K562 (cell line): ENCODE results near the gene SCYGR3. TPM values are rescaled to one million over a fixed set of nuclear protein-coding genes. Genes with fewer than 3 reads are reported as not detected.

ENCODE experiments used
- ATAC-seq: fragments of 200-7000 bp; cut with Tn5 transposase; 3 replicates; pipeline ENCODE4 v1.9.1; 2020; ENCODE audit warnings: moderate library complexity
- BruUV-seq: library from RNA; stranded (reverse); fragments of 400-500 nt; replicated peaks from 2 replicates; lab custom pipeline; 2021; lab: Mats Ljungman, UMichigan
- CTCF ChIA-PET: fragments of 300-600 bp; formaldehyde crosslinking; extraction: SDS; loops from one replicate; lab custom pipeline; 2021; ENCODE audit warnings: low intra/inter-chr PET ratio; lab: Yijun Ruan, JAX
- POLR2A ChIA-PET: fragments of 300-600, 350-650 bp; sonication (Branson Sonifier 250); formaldehyde crosslinking; extraction: SDS; loops from one replicate; lab custom pipeline; 2021; ENCODE audit warnings: antibody characterized with exemption, inconsistent platforms; lab: Yijun Ruan, JAX
- DNase-seq, 4 experiments: peaks; one replicate each; pipeline versions ENCODE4 v3.0.0 to v3.0.0-alpha.2; 2011 to 2018; ENCODE audit warnings: low spot score in 3 of 4, mixed read lengths in 3 of 4; ENCODE audit errors: extremely low read depth in 1 of 4
- FAIRE-seq: peaks from 2 replicates; lab custom pipeline; 2011; peaks lifted over from hg19 to GRCh38; lab: Jason Lieb, UNC
- H2AFZ ChIP-seq: 2 replicates; pipeline ENCODE4 v1.6.0; 2011; ENCODE audit warnings: low read depth, low read length, control low read depth, inconsistent platforms
- H3K27ac ChIP-seq: fragments of 200-600 bp; 3 replicates; pipeline ENCODE4 v1.8.0; 2011; ENCODE audit warnings: low read depth, mild to moderate bottlenecking, control low read depth, inconsistent platforms, low read length, moderate library complexity, mixed read lengths; ENCODE audit errors: extremely low read depth
- H3K27me3 ChIP-seq, 2 experiments: fragments of 300-600 bp in 1 of 2; 2 replicates in 1 of 2; 3 replicates in 1 of 2; pipeline versions ENCODE4 v1.6.0 to v1.8.0; 2011; ENCODE audit warnings: inconsistent platforms in 2 of 2, low read length in 2 of 2, mild to moderate bottlenecking in 1 of 2, mixed read lengths in 1 of 2, moderate library complexity in 1 of 2; ENCODE audit not compliant: control insufficient read depth in 2 of 2, insufficient read depth in 2 of 2
- H3K36me3 ChIP-seq: fragments of 300-600 bp; 3 replicates; pipeline ENCODE4 v1.8.0; 2011; ENCODE audit warnings: mild to moderate bottlenecking, low read length, inconsistent platforms; ENCODE audit not compliant: control insufficient read depth, insufficient read depth
- H3K4me1 ChIP-seq, 2 experiments: fragments of 200-600 bp in 1 of 2; replicated peaks in 1 of 2; 2 replicates in 1 of 2; 3 replicates in 1 of 2; pipeline versions ENCODE4 v1.5.1 to v1.8.0; 2011; ENCODE audit warnings: inconsistent platforms in 2 of 2, low read length in 2 of 2, mild to moderate bottlenecking in 1 of 2, mixed read lengths in 1 of 2, moderate library complexity in 1 of 2; ENCODE audit not compliant: control insufficient read depth in 2 of 2, insufficient read depth in 2 of 2
- H3K4me2 ChIP-seq: 2 replicates; pipeline ENCODE4 v1.6.1; 2011; ENCODE audit warnings: low read length, control low read depth, inconsistent platforms, mixed read lengths; ENCODE audit not compliant: insufficient read depth
- H3K4me3 ChIP-seq: fragments of 200-600 bp; sonication (generic), shearing (Covaris generic); 2 replicates; pipeline ENCODE4 v1.5.1; 2016; ENCODE audit warnings: control low read depth, inconsistent platforms
- H3K79me2 ChIP-seq: fragments of 200-600 bp; 3 replicates; pipeline ENCODE4 v1.8.0; 2011; ENCODE audit warnings: low read length, inconsistent platforms; ENCODE audit not compliant: control insufficient read depth, insufficient read depth
- H3K9ac ChIP-seq, 2 experiments: 2 replicates each; pipeline versions ENCODE4 v1.6.0 to v1.6.1; 2011; ENCODE audit warnings: low read depth in 2 of 2, low read length in 2 of 2, control low read depth in 1 of 2, inconsistent platforms in 1 of 2, mild to moderate bottlenecking in 1 of 2, mixed read lengths in 1 of 2; ENCODE audit not compliant: insufficient read depth in 1 of 2
- H3K9me1 ChIP-seq: one replicate; pipeline ENCODE4 v1.6.0; 2011; ENCODE audit warnings: inconsistent platforms, mild to moderate bottlenecking, low read length, moderate library complexity; ENCODE audit not compliant: control insufficient read depth, insufficient read depth
- H3K9me3 ChIP-seq: replicated peaks from 2 replicates; pipeline ENCODE4 v1.5.1; 2011; ENCODE audit warnings: low read depth, low read length, inconsistent platforms; ENCODE audit not compliant: control insufficient read depth, insufficient read depth
- H4K20me1 ChIP-seq: replicated peaks from 2 replicates; pipeline ENCODE4 v1.6.1; 2011; ENCODE audit warnings: low read length, inconsistent platforms, mixed read lengths; ENCODE audit not compliant: control insufficient read depth, insufficient read depth
- ATF4 ChIP-seq: fragments of 450-650 bp; formaldehyde crosslinking; IDR thresholded peaks from 2 replicates; pipeline ENCODE4 v1.4.0; 2022; ENCODE audit warnings: mild to moderate bottlenecking, moderate library complexity
- ERF ChIP-seq: fragments of 450-650 bp; formaldehyde crosslinking; IDR thresholded peaks from 2 replicates; pipeline ENCODE4 v1.4.0; 2020; ENCODE audit warnings: mild to moderate bottlenecking, mixed read lengths
- HNRNPH1 ChIP-seq: fragments of 200-400 bp; formaldehyde crosslinking; optimal IDR thresholded peaks from 2 replicates; pipeline ENCODE3; 2017; ENCODE audit warnings: low read depth, mild to moderate bottlenecking, low read length, moderate library complexity
- LARP7 ChIP-seq: fragments of 450-650 bp; IDR thresholded peaks from 2 replicates; pipeline ENCODE4 v1.6.1; 2016
- PTBP1 ChIP-seq: fragments of 200-400 bp; formaldehyde crosslinking; IDR thresholded peaks from 2 replicates; pipeline ENCODE4 v1.6.1; 2017; ENCODE audit warnings: low read depth, low read length
- SMARCA4 ChIP-seq: fragments of 450-650 bp; IDR thresholded peaks from 2 replicates; pipeline ENCODE4 v1.6.1; 2016
- SRF ChIP-seq, 2 experiments: fragments of 250-450, 450-650 bp in 1 of 2; sonication (Bioruptor Pico) in 1 of 2; sonication (generic) in 1 of 2; formaldehyde crosslinking; IDR thresholded peaks; 2 replicates each; pipeline versions ENCODE4 v1.5.0 to v1.5.1; 2020 to 2022; ENCODE audit warnings: mild to moderate bottlenecking in 1 of 2, missing genetic modification reagents in 1 of 2
- ZEB2 ChIP-seq: fragments of 450-650 bp; IDR thresholded peaks from 2 replicates; pipeline ENCODE4 v1.6.1; 2016
- ZNF609 ChIP-seq: sonication (generic); formaldehyde crosslinking; IDR thresholded peaks from 2 replicates; pipeline ENCODE4 v1.8.1; 2023; ENCODE audit warnings: missing genetic modification reagents, mild to moderate bottlenecking, borderline replicate concordance
- WGBS: fragments of 100-300 bp; shearing (Covaris generic); methylation state at CpG from one replicate; pipeline ENCODE4 v1.1.6; 2016; ENCODE audit warnings: low coverage, mixed read lengths; ENCODE audit not compliant: insufficient coverage; ENCODE audit errors: missing lambda C conversion rate; 5-methylcytosine and 5-hydroxymethylcytosine counted together
- in situ Hi-C: fragments of 300-500 bp; cut with MboI; formaldehyde crosslinking; loops from 4 replicates; pipeline ENCODE4 v1.15.0; 2018; ENCODE audit warnings: inconsistent platforms, mixed read lengths
- intact Hi-C: fragments of 100-400 bp; cut with micrococcal nuclease; formaldehyde crosslinking; loops from 2 replicates; pipeline ENCODE4 v1.14.2; 2022
- polyA plus RNA-seq, 8 experiments: library from polyadenylated mRNA; depleted of rRNA in 4 of 8; stranded (reverse) in 5 of 8; unstranded in 3 of 8; fragments of >200 nt; fragmentation: Nextera tagmentation in 2 of 8; fragmentation: Illumina TruSeq in 1 of 8; extraction: Ambion mirVana in 2 of 8; extraction: Trizol in 1 of 8; gene quantifications; 2 replicates each; pipeline versions ENCODE4 v1.2.1 to v1.2.3, GENCODE V29; 2011 to 2014; ENCODE audit warnings: inconsistent platforms in 1 of 8, missing spikeins in 1 of 8
- total RNA-seq, 7 experiments: library from RNA; depleted of rRNA in 6 of 7; stranded (reverse); fragments of >200 nt in 6 of 7; fragmentation: Illumina TruSeq in 2 of 7; extraction: Trizol in 2 of 7; gene quantifications; 2 replicates each; pipeline versions ENCODE4 v1.2.1 to v1.2.3, GENCODE V29; 2011 to 2021; ENCODE audit warnings: low replicate concordance in 1 of 7
- TF ChIP-seq, protein P1 (sequence below): fragments of 200-800 bp; sonication (Bioruptor generic); IDR thresholded peaks from 2 replicates; pipeline ENCODE4 v1.6.1; 2017; ENCODE audit warnings: missing genetic modification characterization, missing compliant biosample characterization
- TF ChIP-seq, protein P2 (sequence below), 2 experiments: fragments of 450-650 bp in 1 of 2; sonication (generic) in 1 of 2; formaldehyde crosslinking; conservative IDR thresholded peaks; 2 replicates each; pipeline versions ENCODE4 v1.4.0 to v1.8.1; 2020 to 2022; ENCODE audit warnings: mild to moderate bottlenecking in 1 of 2, missing genetic modification reagents in 1 of 2

The SCYGR3 gene
- total and polyA plus RNA-seq, 9 of the 15 experiments (the other 6 are each of a cell fraction or from before 2014, with no cell fraction given) = not detected

DNA sequence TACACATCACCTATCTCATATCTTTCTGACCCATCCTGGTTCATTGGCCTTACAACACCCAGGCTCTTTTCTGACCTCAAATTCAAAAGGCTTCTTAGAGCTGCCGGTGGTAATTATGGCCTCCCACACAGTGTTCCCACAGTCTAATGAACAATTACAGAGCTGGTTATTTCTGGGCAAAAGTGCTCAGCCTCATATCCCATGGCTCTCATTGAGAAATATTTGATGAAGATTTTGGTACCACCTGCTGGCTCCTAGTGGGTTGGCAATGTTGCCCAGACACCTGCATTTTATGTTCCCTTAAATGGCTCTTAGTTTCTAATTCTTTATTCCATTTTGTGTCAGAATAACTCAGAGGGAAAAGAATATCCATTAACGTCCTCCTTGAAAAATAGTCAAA is 36.0 kb downstream of the SCYGR3 start:
- Histone ChIP-seq H4K20me1 (no peaks in the 10 kb centered on the region), H3K27me3 (no peaks in the 10 kb centered on the region), H3K27ac (no peak overlapping the region), H2AFZ (no peak overlapping the region), H3K36me3 (no peaks in the 10 kb centered on the region), H3K4me2 (no peak overlapping the region), H3K9me3 (no peaks in the 10 kb centered on the region), H3K79me2 (no peaks in the 10 kb centered on the region), H3K4me3 (no peak overlapping the region), H3K9ac (no peak overlapping the region), H3K4me1 (no peaks in the 10 kb centered on the region), H3K9me1 (no peaks in the 10 kb centered on the region)
- ChIA-PET CTCF (no interaction called here), POLR2A (interaction anchor here (0.5 kb wide), 1 partner anchor 698 kb away, joined by 3 read pairs; no protein-coding TSS in a partner anchor)
- no peak for DNase-seq
- intact Hi-C loops (no loop called here), in situ Hi-C loops (no loop called here)
- no TSS peak for BruUV-seq
- no peak for FAIRE-seq
- TF ChIP-seq HNRNPH1 = no peak
- no peak for TF ChIP-seq ZEB2
- no peak for TF ChIP-seq ATF4 (CRISPR knock-in tag)
- no peak for TF ChIP-seq ZNF609
- TF ChIP-seq, protein P1, sequence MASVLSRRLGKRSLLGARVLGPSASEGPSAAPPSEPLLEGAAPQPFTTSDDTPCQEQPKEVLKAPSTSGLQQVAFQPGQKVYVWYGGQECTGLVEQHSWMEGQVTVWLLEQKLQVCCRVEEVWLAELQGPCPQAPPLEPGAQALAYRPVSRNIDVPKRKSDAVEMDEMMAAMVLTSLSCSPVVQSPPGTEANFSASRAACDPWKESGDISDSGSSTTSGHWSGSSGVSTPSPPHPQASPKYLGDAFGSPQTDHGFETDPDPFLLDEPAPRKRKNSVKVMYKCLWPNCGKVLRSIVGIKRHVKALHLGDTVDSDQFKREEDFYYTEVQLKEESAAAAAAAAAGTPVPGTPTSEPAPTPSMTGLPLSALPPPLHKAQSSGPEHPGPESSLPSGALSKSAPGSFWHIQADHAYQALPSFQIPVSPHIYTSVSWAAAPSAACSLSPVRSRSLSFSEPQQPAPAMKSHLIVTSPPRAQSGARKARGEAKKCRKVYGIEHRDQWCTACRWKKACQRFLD (CRISPR knock-in tag) = no peak
- TF ChIP-seq LARP7 = no peak
- TF ChIP-seq, protein P2, sequence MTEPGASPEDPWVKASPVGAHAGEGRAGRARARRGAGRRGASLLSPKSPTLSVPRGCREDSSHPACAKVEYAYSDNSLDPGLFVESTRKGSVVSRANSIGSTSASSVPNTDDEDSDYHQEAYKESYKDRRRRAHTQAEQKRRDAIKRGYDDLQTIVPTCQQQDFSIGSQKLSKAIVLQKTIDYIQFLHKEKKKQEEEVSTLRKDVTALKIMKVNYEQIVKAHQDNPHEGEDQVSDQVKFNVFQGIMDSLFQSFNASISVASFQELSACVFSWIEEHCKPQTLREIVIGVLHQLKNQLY (CRISPR knock-in tag; conservative IDR thresholded peaks at IDR 0.05) = no peak
- TF ChIP-seq SMARCA4 = no peak
- no peak for TF ChIP-seq PTBP1
- TF ChIP-seq SRF (CRISPR knock-in tag; IDR thresholded peaks at IDR 0.05) = no peak
- TF ChIP-seq ERF = no peak
- 0% methylated on average over 2 of the region's 2 CpGs for WGBS
- no peak for ATAC-seq
